Mesendoderm (in vitro differentiated cells): ENCODE data around the gene E2F1.

Experiments
- DNase-seq: peaks from one replicate; pipeline ENCODE4 v3.0.0; 2013
- H2AK5ac ChIP-seq: 2 replicates; pipeline ENCODE4 v1.6.1; 2013; ENCODE audit warnings: low read length, inconsistent platforms
- H2BK120ac ChIP-seq: 2 replicates; pipeline ENCODE4 v1.6.1; 2013; ENCODE audit warnings: low read depth, mild to moderate bottlenecking, low read length, moderate library complexity, mixed read lengths
- H2BK15ac ChIP-seq: replicated peaks from 2 replicates; pipeline ENCODE4 v1.6.1; 2013; ENCODE audit warnings: low read depth, mild to moderate bottlenecking, moderate library complexity
- H2BK5ac ChIP-seq: 2 replicates; pipeline ENCODE4 v1.6.1; 2013; ENCODE audit warnings: low read length, inconsistent platforms
- H3K18ac ChIP-seq: 2 replicates; pipeline ENCODE4 v1.6.1; 2013; ENCODE audit warnings: mild to moderate bottlenecking, low read length, mixed read lengths
- H3K23ac ChIP-seq: one replicate; pipeline ENCODE4 v1.6.1; 2013; ENCODE audit warnings: low read length
- H3K27ac ChIP-seq: 2 replicates; pipeline ENCODE4 v1.5.1; 2013; ENCODE audit warnings: low read depth, mild to moderate bottlenecking, inconsistent platforms, low read length, moderate library complexity
- H3K27me3 ChIP-seq: 2 replicates; pipeline ENCODE4 v1.6.1; 2013; ENCODE audit warnings: low read length, control low read depth, mild to moderate bottlenecking, inconsistent platforms; ENCODE audit not compliant: insufficient read depth, poor library complexity
- H3K36me3 ChIP-seq: 2 replicates; pipeline ENCODE4 v1.6.1; 2013; ENCODE audit warnings: low read length, inconsistent platforms; ENCODE audit not compliant: control insufficient read depth, insufficient read depth
- H3K4ac ChIP-seq: one replicate; pipeline ENCODE4 v1.6.1; 2013; ENCODE audit warnings: low read depth, mild to moderate bottlenecking, low read length, moderate library complexity
- H3K4me1 ChIP-seq: 2 replicates; pipeline ENCODE4 v1.6.1; 2013; ENCODE audit warnings: low read depth, low read length, inconsistent platforms; ENCODE audit not compliant: control insufficient read depth
- H3K4me2 ChIP-seq: 2 replicates; pipeline ENCODE4 v1.6.1; 2013; ENCODE audit warnings: low read length
- H3K4me3 ChIP-seq: 2 replicates; pipeline ENCODE4 v1.5.1; 2013; ENCODE audit warnings: mild to moderate bottlenecking, low read length
- H3K56ac ChIP-seq: one replicate; pipeline ENCODE4 v1.6.1; 2013; ENCODE audit warnings: low read length
- H3K79me1 ChIP-seq: 2 replicates; pipeline ENCODE4 v1.6.1; 2013; ENCODE audit warnings: low read length, inconsistent platforms
- H3K79me2 ChIP-seq: 2 replicates; pipeline ENCODE4 v1.6.1; 2013; ENCODE audit warnings: mild to moderate bottlenecking, low read length; ENCODE audit not compliant: control insufficient read depth, insufficient read depth
- H3K9ac ChIP-seq: 2 replicates; pipeline ENCODE4 v1.6.1; 2013; ENCODE audit warnings: low read length, inconsistent platforms
- H4K5ac ChIP-seq: one replicate; pipeline ENCODE4 v1.6.1; 2013; ENCODE audit warnings: low read length
- H4K8ac ChIP-seq: one replicate; pipeline ENCODE4 v1.6.1; 2013; ENCODE audit warnings: low read depth, mild to moderate bottlenecking, control low read depth, low read length, moderate library complexity
- WGBS: extraction: QIAGEN DNeasy Blood & Tissue Kit; methylation state at CpG from one replicate; pipeline ENCODE4 v1.1.7; 2013; ENCODE audit warnings: low lambda C conversion rate, missing lambda C conversion rate; ENCODE audit not compliant: insufficient coverage; ENCODE audit errors: extremely low coverage; 5-methylcytosine and 5-hydroxymethylcytosine counted together

E2F1 gene

DNA sequence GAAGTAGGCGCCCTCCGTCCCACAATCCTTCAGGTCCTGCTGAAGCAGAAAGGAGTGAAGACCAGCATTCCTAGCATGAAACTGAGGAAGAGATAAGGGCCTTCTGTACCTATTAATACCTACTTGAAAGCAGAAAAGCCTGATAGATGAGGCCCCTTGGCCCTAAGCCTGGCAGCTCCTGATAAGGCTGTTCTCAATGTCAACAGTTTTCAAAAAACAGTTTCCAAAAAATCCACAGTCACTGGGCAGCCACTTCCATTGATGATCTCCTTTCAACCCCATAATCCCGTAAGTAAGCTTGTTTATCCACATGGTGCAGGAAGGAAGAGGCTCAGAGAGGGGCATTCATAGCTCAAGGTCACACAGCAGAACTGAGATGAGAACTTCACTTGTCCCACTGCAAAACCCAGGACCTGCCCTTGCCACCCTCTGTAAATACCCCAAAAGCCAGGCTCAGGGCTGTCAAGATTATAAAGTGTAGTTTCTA, 2.8 kb upstream of the E2F1 start:
- Histone ChIP-seq H3K79me1 (peaks cover 6% of the 10 kb centered on the region), H4K5ac (no peak overlapping the region), H4K8ac (no peak overlapping the region), H3K27me3 (no peaks in the 10 kb centered on the region), H3K18ac (no peak overlapping the region), H3K4me3 (no peak overlapping the region), H3K4me1 (peaks cover 7% of the 10 kb centered on the region), H3K4ac (no peak overlapping the region), H2BK5ac (no peak overlapping the region), H2BK120ac (no peak overlapping the region), H3K36me3 (no peaks in the 10 kb centered on the region), H3K4me2 (no peak overlapping the region), H2AK5ac (no peak overlapping the region), H3K27ac (no peak overlapping the region), H3K79me2 (peaks cover 16% of the 10 kb centered on the region), H2BK15ac (no peak overlapping the region), H3K56ac (no peak overlapping the region), H3K23ac (no peak overlapping the region), H3K9ac (no peak overlapping the region)
- DNase-seq = no peak
- no CpG with 5 or more reads among the region's 3 CpGs for WGBS

DNA sequence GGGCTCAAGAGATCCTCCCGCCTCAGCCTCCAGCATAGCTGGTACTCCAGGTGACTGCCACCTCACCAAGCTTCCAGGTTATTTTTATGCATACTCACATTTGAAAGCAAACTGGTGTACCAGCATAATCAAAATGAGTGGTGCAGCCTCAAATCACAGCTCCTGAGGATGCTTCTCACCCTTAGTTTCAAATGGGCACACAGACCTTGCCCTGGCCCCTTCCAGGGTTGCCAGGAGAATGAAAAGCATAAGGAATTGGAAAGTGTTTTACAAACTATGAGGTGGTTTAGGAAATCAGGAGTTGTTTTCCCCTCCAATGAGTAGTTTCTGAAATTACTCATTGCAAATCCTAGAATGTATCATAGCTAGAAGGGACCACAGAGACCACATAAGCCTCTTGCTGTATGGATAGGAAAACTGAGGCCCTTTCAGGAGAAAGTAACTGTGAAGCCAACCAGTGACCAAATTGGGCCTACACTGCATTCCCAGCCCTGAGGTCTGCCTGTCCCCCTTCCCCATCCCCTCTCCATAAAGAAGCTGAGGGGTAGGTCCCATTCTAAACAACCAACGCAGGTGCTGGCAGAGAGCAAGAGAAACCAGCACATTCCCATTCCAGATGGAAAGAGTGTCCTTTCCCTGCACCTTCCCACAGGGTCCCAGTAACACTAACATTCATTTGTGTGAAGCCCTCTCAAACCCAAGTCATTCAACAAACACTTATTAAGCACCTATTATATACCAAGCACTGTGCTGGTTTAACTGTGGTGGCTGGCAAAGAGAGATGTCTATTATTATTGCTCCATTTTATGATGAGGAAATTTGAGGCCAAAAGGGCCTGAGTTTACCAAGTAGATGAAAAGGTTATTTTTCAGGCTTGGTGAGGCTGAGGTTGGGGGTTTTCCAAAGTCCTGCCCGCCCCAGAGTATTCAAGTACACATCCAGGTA, 2.1 kb upstream of the E2F1 start:
- Histone ChIP-seq H3K79me2 (peaks cover 18% of the 10 kb centered on the region), H2BK15ac (no peak overlapping the region), H3K9ac (no peak overlapping the region), H3K4me1 (peaks cover 7% of the 10 kb centered on the region), H2AK5ac (no peak overlapping the region), H3K4ac (no peak overlapping the region), H3K56ac (no peak overlapping the region), H3K23ac (no peak overlapping the region), H3K79me1 (peaks cover 6% of the 10 kb centered on the region), H3K18ac (no peak overlapping the region), H3K27ac (no peak overlapping the region), H2BK120ac (no peak overlapping the region), H4K8ac (no peak overlapping the region), H3K4me2 (no peak overlapping the region), H2BK5ac (no peak overlapping the region), H4K5ac (no peak overlapping the region), H3K4me3 (no peak overlapping the region), H3K27me3 (no peaks in the 10 kb centered on the region), H3K36me3 (no peaks in the 10 kb centered on the region)
- DNase-seq = no peak
- WGBS = no CpG with 5 or more reads among the region's 3 CpGs

DNA sequence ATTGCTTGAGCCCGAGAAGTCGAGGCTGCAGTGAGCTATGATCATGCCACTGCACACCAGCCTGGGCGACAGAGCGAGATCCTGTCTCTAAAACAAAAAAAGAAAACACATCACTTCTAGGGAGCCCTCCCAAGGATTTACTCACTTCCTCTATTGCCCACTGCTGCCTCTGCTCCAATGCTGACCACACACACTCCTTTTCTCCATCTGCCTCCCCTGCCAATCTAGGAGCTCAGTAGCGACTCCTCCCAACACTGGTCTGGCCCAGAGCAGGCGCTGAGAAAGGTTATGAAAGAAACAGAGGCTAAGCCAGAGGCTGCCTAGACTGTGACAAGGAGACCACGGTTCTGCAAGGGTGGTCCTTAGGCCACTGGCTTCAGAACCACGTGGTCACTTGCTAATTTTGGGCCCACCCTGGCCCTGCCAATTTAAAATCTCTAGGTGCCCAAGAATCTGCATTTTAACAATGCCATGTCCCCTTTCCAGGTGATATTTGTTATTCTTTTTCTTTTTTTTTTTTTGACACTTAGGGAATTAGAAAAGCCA, 1.3 kb upstream of the E2F1 start:
- H3K4ac ChIP-seq = no peak overlapping the region
- no peak overlapping the region for H3K4me2 ChIP-seq
- no peak overlapping the region for H3K18ac ChIP-seq
- DNase-seq = no peak
- no peak overlapping the region for H2BK15ac ChIP-seq
- no peak overlapping the region for H2BK5ac ChIP-seq
- no peaks in the 10 kb centered on the region for H3K36me3 ChIP-seq
- H3K79me1 ChIP-seq = peaks cover 9% of the 10 kb centered on the region
- H3K4me1 ChIP-seq = peaks cover 7% of the 10 kb centered on the region
- H3K4me3 ChIP-seq = no peak overlapping the region
- no CpG with 5 or more reads among the region's 8 CpGs for WGBS
- H3K27ac ChIP-seq = no peak overlapping the region
- H2BK120ac ChIP-seq = no peak overlapping the region
- no peak overlapping the region for H3K9ac ChIP-seq
- no peak overlapping the region for H4K5ac ChIP-seq
- H3K23ac ChIP-seq = no peak overlapping the region
- no peak overlapping the region for H2AK5ac ChIP-seq
- H4K8ac ChIP-seq = no peak overlapping the region
- H3K79me2 ChIP-seq = peaks cover 20% of the 10 kb centered on the region
- no peak overlapping the region for H3K56ac ChIP-seq
- H3K27me3 ChIP-seq = no peaks in the 10 kb centered on the region

DNA sequence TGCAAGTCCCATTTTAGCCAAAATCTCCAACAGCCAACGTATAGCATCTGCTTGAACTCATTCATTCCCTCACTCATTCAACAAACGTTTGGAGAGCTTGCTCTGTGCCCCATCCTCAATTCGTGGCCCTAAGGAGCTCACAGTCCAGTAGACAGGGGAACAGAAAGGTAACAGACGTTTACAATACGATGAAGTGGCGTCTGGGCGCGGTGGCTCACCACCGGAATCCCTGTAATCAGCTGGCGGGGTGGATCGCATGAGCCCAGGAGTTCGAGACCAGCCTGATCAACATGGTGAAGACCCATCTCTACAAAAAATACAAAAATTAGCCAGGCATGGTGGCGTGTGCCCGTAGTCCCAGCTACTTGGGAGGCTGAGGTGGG, 790 bp upstream of the E2F1 start:
- Histone ChIP-seq H3K4me3 (no peak overlapping the region), H3K79me1 (peaks cover 12% of the 10 kb centered on the region), H2BK15ac (no peak overlapping the region), H3K56ac (peak overlapping the region; percentile 73), H3K4ac (no peak overlapping the region), H3K18ac (no peak overlapping the region), H2BK120ac (no peak overlapping the region), H4K8ac (no peak overlapping the region), H3K27ac (no peak overlapping the region), H2BK5ac (no peak overlapping the region), H3K4me2 (peak overlapping the region; percentile 61), H4K5ac (no peak overlapping the region), H2AK5ac (no peak overlapping the region), H3K9ac (peak overlapping the region; percentile 47), H3K79me2 (peaks cover 23% of the 10 kb centered on the region), H3K4me1 (peaks cover 7% of the 10 kb centered on the region), H3K36me3 (no peaks in the 10 kb centered on the region), H3K23ac (no peak overlapping the region), H3K27me3 (no peaks in the 10 kb centered on the region)
- WGBS = no CpG with 5 or more reads among the region's 14 CpGs
- no peak for DNase-seq

DNA sequence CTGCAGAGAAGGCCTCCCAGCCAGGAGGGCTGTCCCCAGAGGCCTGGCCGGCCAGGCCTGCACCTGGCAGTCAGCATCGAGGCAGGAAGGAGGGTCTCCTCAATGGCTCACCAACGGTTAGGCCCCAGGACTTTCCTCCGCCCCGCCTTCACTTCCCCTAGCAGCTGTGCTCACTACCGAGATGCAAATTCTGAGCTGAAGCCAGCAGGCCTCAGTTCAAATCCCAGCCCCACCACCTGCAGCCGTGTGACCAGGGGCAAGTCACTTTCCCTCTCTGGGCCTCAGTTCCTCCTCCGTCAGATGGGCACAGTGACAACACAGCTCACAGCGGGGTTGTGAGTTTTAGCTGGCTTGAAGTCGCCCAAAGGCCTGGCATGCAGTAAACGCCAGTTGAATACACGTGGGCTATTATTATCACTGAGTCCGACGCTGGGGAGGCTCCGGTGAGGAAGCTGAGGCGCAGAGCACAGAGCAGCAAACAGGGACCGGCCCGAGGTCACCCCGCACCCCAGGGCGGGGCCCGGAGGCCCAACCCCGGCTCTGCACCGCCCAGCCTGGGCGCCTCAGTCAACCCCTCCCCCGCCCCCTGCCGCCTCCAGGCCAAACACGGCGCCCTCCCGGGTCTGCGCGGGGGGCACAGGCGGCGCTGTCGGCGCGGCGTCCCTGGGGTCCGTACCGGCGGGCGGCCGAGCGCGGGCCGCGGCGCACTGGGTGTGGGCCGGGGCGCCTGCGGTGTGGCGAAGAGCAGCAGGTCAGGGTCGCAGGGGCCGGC, 671 bp downstream of the E2F1 start:
- no peak overlapping the region for H3K23ac ChIP-seq
- peak overlapping the region; percentile 58 for H3K27ac ChIP-seq
- H3K18ac ChIP-seq = peak overlapping the region; percentile 24
- peaks cover 19% of the 10 kb centered on the region for H3K79me1 ChIP-seq
- H3K36me3 ChIP-seq = no peaks in the 10 kb centered on the region
- peaks cover 7% of the 10 kb centered on the region for H3K4me1 ChIP-seq
- peak overlapping the region; percentile 73 for H3K9ac ChIP-seq
- H2AK5ac ChIP-seq = no peak overlapping the region
- H3K56ac ChIP-seq = peak overlapping the region; percentile 77
- H4K8ac ChIP-seq = no peak overlapping the region
- no peak overlapping the region for H4K5ac ChIP-seq
- peak overlapping the region; percentile 52 for H3K4me2 ChIP-seq
- H3K4ac ChIP-seq = peak overlapping the region; percentile 27
- no peaks in the 10 kb centered on the region for H3K27me3 ChIP-seq
- no peak overlapping the region for H2BK120ac ChIP-seq
- DNase-seq = peak; percentile 64
- peaks cover 30% of the 10 kb centered on the region for H3K79me2 ChIP-seq
- no CpG with 5 or more reads among the region's 53 CpGs for WGBS
- H3K4me3 ChIP-seq = peak overlapping the region; percentile 66
- H2BK5ac ChIP-seq = no peak overlapping the region
- no peak overlapping the region for H2BK15ac ChIP-seq
